GM13977 (cell line): ENCODE data around the gene MT4.

Experiments
- DNase-seq: peaks from one replicate; pipeline ENCODE4 v3.0.0; 2012; ENCODE audit warnings: low spot score
- CTCF ChIP-seq: IDR thresholded peaks from 2 replicates; pipeline ENCODE4 v1.5.1; 2012; ENCODE audit warnings: mild to moderate bottlenecking, control low read depth; ENCODE audit not compliant: insufficient read depth; ENCODE audit errors: extremely low read depth, missing control alignments
- in situ Hi-C: fragments of 300-500 bp; cut with MboI; formaldehyde crosslinking; loops from one replicate; pipeline ENCODE4 v1.12.0; 2022; ENCODE audit warnings: low sequenced_read_pairs, low pct_unique_long_range_greater_than_20kb, mixed read lengths, inconsistent platforms; ENCODE audit not compliant: unreplicated experiment

Gene MT4

DNA sequence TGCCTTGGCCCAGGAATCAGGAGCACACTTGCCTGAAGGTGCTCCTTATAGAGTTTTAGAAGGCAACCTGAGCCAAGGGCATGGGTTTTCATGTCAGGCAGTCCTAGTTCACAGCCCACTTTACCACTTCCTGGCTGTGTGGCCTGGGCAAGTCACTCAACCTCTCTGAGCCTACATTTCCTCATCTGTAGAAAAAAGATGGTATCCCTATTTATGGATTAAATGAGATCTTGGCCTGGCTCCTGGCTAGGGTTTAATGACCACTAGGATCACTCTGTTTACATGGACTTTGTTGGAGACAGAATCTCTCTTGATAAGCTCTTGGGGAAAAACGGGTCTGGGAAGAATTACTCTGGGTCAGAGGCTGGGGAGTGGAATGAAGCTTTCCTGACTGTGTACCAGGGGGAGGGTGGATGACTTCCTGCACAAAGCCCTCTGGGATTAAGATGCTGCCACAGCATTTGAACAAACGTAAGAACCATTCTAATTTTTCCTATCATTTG is 45.8 kb downstream of the MT4 start:
- DNase-seq: no peak
- no peak for TF ChIP-seq CTCF
- in situ Hi-C loops: no loop called here

- no peak for TF ChIP-seq CTCF
- no peak for DNase-seq
- in situ Hi-C loops: no loop called here
Observed at GRCh38 chr16:56611281-56611833, 46.5 kb downstream of the MT4 start.

- DNase-seq: no peak
- TF ChIP-seq CTCF: no peak
- in situ Hi-C loops: no loop called here
Observed at GRCh38 chr16:56613706-56614105, 48.8 kb downstream of the MT4 start.

GRCh38 chr16:56614549-56614991 is 49.7 kb downstream of the MT4 start:
- no peak for TF ChIP-seq CTCF
- no peak for DNase-seq
- in situ Hi-C loops: no loop called here

- in situ Hi-C loops: no loop called here
- no peak for TF ChIP-seq CTCF
Observed at GRCh38 chr16:56615353-56615752, 50.5 kb downstream of the MT4 start.

GRCh38 chr16:56616608-56617211 is 51.8 kb downstream of the MT4 start:
- in situ Hi-C loops: no loop called here
- TF ChIP-seq CTCF: no peak
- no peak for DNase-seq

More at GRCh38 chr16:56615353-56615752, 50.5 kb downstream of the MT4 start:
- no peak for DNase-seq
